Measurements from ENCODE around the gene CREBL2.

DNA sequence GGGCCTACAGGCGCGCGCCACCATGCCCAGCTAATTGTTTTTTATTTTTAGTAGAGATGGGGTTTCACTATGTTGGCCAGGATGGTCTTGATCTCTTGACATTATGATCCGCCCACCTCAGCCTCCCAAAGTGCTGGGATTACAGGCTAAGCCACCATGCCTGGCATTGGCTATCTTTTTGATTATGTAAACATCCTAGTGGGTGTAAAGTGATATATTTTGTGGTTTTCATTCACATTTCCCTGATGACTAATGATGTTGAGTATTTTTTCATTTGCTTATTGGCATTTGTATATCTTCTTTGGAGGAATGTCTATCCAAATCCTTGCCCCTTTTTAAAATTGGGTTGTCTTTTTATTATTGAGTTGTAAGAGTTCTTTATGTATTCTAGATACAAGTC lies 16.3 kb downstream of the CREBL2 start:
- TF ChIP-seq, protein P1, sequence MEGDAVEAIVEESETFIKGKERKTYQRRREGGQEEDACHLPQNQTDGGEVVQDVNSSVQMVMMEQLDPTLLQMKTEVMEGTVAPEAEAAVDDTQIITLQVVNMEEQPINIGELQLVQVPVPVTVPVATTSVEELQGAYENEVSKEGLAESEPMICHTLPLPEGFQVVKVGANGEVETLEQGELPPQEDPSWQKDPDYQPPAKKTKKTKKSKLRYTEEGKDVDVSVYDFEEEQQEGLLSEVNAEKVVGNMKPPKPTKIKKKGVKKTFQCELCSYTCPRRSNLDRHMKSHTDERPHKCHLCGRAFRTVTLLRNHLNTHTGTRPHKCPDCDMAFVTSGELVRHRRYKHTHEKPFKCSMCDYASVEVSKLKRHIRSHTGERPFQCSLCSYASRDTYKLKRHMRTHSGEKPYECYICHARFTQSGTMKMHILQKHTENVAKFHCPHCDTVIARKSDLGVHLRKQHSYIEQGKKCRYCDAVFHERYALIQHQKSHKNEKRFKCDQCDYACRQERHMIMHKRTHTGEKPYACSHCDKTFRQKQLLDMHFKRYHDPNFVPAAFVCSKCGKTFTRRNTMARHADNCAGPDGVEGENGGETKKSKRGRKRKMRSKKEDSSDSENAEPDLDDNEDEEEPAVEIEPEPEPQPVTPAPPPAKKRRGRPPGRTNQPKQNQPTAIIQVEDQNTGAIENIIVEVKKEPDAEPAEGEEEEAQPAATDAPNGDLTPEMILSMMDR (IDR thresholded peaks at IDR 0.05; ENCODE audit: low read length), result no peak
- no peak for TF ChIP-seq EZH2 (IDR thresholded peaks at IDR 0.05; ENCODE audit: borderline replicate concordance, low read length)

Data from OCI-LY1 (cell line).